WI38 (cell line): Measurements from ENCODE around the gene CALCOCO2.

Experiments used
- H3K4me3 ChIP-seq: 2 replicates; pipeline ENCODE4 v1.5.1; 2011; ENCODE audit warnings: low read depth, mild to moderate bottlenecking, control low read depth, low read length
- CTCF ChIP-seq: IDR thresholded peaks from 2 replicates; pipeline ENCODE4 v1.5.1; 2012; ENCODE audit warnings: low read depth, mild to moderate bottlenecking, control low read depth, low read length

Gene CALCOCO2

GRCh38 chr17:48799069-48799723, 31.6 kb upstream of the CALCOCO2 start:
- H3K4me3 ChIP-seq: no peak overlapping the region
- no peak for TF ChIP-seq CTCF

DNA sequence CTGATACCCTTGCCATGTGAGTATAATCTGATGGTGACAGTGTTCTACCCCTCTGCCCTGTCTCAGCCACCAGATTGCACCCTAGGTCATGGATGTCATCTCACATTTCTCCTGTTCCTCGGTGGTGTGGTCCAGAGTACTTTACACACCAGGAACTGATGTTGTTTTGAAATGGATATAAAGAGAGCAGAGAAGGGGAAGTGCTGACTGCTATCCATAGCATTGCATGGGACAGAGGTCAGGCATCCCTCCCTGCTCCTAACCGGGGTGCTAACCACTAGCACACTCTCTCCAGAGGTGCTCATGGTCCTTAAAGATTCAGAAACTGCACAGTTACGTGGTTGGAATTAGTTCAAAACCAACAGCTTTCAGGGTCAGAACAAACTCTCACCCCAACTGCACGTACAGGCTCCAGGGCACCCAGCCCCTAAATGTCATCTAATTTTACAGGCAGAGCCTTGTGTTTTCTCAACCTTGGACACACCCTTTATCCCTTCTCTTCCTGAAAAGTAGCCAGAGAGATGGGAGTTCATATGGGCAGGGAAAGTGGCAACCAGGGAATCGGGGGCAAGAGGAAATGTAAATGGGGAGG, 30.1 kb upstream of the CALCOCO2 start:
- no peak overlapping the region for H3K4me3 ChIP-seq
- no peak for TF ChIP-seq CTCF

GRCh38 chr17:48804936-48805411, 25.9 kb upstream of the CALCOCO2 start:
- TF ChIP-seq CTCF: peak; percentile 95
- H3K4me3 ChIP-seq: no peak overlapping the region

DNA sequence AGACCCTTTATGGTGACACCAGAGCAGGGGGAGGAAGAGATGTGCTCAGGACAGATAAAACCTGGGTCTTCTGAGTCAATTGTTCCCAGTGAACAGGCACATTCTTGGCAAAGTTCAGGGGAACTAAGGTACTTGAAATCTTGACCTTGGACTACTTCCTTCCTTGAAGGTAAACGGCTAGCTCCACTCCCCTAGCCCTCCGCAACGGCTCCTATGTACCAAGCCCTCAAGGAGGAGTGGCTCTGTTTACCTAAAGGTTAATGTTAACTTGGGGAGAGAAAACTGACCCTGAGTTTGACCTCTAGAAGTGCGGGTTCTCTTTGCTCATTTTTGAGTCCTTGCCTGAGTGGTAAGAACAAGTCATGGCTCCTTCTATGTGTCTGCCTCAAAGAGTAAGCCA, 21.7 kb upstream of the CALCOCO2 start:
- H3K4me3 ChIP-seq: no peak overlapping the region
- no peak for TF ChIP-seq CTCF

GRCh38 chr17:48812001-48812400, 18.8 kb upstream of the CALCOCO2 start:
- H3K4me3 ChIP-seq: no peak overlapping the region
- no peak for TF ChIP-seq CTCF

GRCh38 chr17:48814504-48814903, 16.3 kb upstream of the CALCOCO2 start:
- TF ChIP-seq CTCF: peak; percentile 80
- no peak overlapping the region for H3K4me3 ChIP-seq

DNA sequence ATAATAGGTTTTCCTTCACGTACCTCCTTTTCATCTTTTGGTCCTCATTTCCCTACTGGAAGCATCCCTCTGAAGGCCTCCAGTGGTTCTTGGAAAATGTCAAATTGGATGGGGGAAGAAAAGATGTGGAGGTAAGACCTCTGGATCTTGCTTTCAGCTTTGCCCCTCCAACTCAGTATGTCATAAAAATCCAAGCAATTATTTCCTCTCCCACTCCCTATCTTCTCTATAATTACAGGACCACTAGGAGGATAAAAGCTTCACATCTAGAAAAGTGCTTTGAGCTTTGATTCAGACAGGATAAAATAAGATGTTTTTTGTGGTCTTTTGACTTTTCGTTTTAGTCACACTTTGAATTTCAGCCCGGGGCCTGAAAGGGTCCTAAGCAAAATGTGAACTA, 15.5 kb upstream of the CALCOCO2 start:
- no peak for TF ChIP-seq CTCF
- no peak overlapping the region for H3K4me3 ChIP-seq
